H9 (cell line): Measurements from ENCODE around the gene ALDH1L1. TPM values are rescaled to one million over a fixed set of nuclear protein-coding genes. Genes with fewer than 3 reads are reported as not detected.

Source experiments
- DNase-seq: peaks from one replicate; pipeline ENCODE4 v3.0.0-alpha.2; 2017
- H2AFZ ChIP-seq: one replicate; pipeline ENCODE4 v1.6.1; 2013; ENCODE audit warnings: mild to moderate bottlenecking, low read length, control low read depth, moderate library complexity
- H2AK5ac ChIP-seq: 2 replicates; pipeline ENCODE4 v1.6.1; 2013; ENCODE audit warnings: low read length, control low read depth, mixed read lengths; ENCODE audit not compliant: insufficient read length
- H2BK120ac ChIP-seq: one replicate; pipeline ENCODE4 v1.6.1; 2013; ENCODE audit warnings: low read depth, mild to moderate bottlenecking, low read length, control low read depth, inconsistent platforms; ENCODE audit not compliant: poor library complexity, severe bottlenecking
- H2BK12ac ChIP-seq: 2 replicates; pipeline ENCODE4 v1.6.1; 2013; ENCODE audit warnings: low read length, control low read depth, mixed read lengths, low read depth; ENCODE audit not compliant: insufficient read length
- H2BK15ac ChIP-seq: 2 replicates; pipeline ENCODE4 v1.6.1; 2013; ENCODE audit warnings: low read depth, low read length, control low read depth
- H2BK20ac ChIP-seq: one replicate; pipeline ENCODE4 v1.6.1; 2013; ENCODE audit warnings: low read depth, mild to moderate bottlenecking, low read length, control low read depth, inconsistent platforms; ENCODE audit not compliant: poor library complexity, severe bottlenecking
- H2BK5ac ChIP-seq: 2 replicates; pipeline ENCODE4 v1.6.1; 2013; ENCODE audit warnings: low read length, control low read depth, mixed read lengths; ENCODE audit not compliant: insufficient read length
- H3K14ac ChIP-seq: 2 replicates; pipeline ENCODE4 v1.6.1; 2013; ENCODE audit warnings: low read length, control low read depth; ENCODE audit not compliant: insufficient read depth
- H3K18ac ChIP-seq: 2 replicates; pipeline ENCODE4 v1.6.1; 2013; ENCODE audit warnings: low read depth, mild to moderate bottlenecking, mixed read lengths, low read length, control low read depth; ENCODE audit not compliant: insufficient read length
- H3K23ac ChIP-seq: 2 replicates; pipeline ENCODE4 v1.6.1; 2013; ENCODE audit warnings: low read length, control low read depth, mixed read lengths, low read depth; ENCODE audit not compliant: insufficient read length
- H3K23me2 ChIP-seq: 2 replicates; pipeline ENCODE4 v1.6.1; 2013; ENCODE audit warnings: low read depth, mild to moderate bottlenecking, mixed read lengths, low read length, control low read depth; ENCODE audit not compliant: insufficient read length, poor library complexity, severe bottlenecking
- H3K27ac ChIP-seq: 2 replicates; pipeline ENCODE4 v1.5.1; 2013; ENCODE audit warnings: low read length, control low read depth, mixed read lengths, low read depth; ENCODE audit not compliant: insufficient read length
- H3K27me3 ChIP-seq: 2 replicates; pipeline ENCODE4 v1.6.1; 2013; ENCODE audit warnings: low read length, control low read depth, inconsistent platforms; ENCODE audit not compliant: insufficient read depth
- H3K4ac ChIP-seq: 2 replicates; pipeline ENCODE4 v1.6.1; 2013; ENCODE audit warnings: low read depth, mild to moderate bottlenecking, control low read depth, inconsistent platforms, low read length, moderate library complexity
- H3K4me1 ChIP-seq: 2 replicates; pipeline ENCODE4 v1.6.1; 2013; ENCODE audit warnings: low read length, control low read depth, inconsistent platforms; ENCODE audit not compliant: insufficient read depth
- H3K4me2 ChIP-seq: 2 replicates; pipeline ENCODE4 v1.6.1; 2013; ENCODE audit warnings: low read length, control low read depth, mixed read lengths; ENCODE audit not compliant: insufficient read length, insufficient read depth
- H3K56ac ChIP-seq: 2 replicates; pipeline ENCODE4 v1.6.1; 2013; ENCODE audit warnings: low read depth, mild to moderate bottlenecking, mixed read lengths, low read length, control low read depth; ENCODE audit not compliant: insufficient read length
- H3K79me1 ChIP-seq: 2 replicates; pipeline ENCODE4 v1.6.1; 2013; ENCODE audit warnings: low read depth, mild to moderate bottlenecking, moderate library complexity, low read length, control low read depth, inconsistent platforms; ENCODE audit not compliant: insufficient read depth, poor library complexity, severe bottlenecking
- H3K79me2 ChIP-seq: 2 replicates; pipeline ENCODE4 v1.6.1; 2013; ENCODE audit warnings: low read length, control low read depth, inconsistent platforms; ENCODE audit not compliant: insufficient read depth
- H3K9ac ChIP-seq: 2 replicates; pipeline ENCODE4 v1.6.1; 2013; ENCODE audit warnings: low read length, control low read depth, mixed read lengths; ENCODE audit not compliant: insufficient read length; ENCODE audit errors: extremely low read depth
- H3K9me3 ChIP-seq: one replicate; pipeline ENCODE4 v1.6.1; 2013; ENCODE audit warnings: low read depth, low read length, inconsistent platforms; ENCODE audit not compliant: control insufficient read depth
- H3T11ph ChIP-seq: one replicate; pipeline ENCODE4 v1.6.1; 2013; ENCODE audit warnings: mild to moderate bottlenecking, low read length, control low read depth, inconsistent platforms
- H4K20me1 ChIP-seq: one replicate; pipeline ENCODE4 v1.6.1; 2013; ENCODE audit not compliant: control insufficient read depth, insufficient read length, insufficient read depth
- H4K5ac ChIP-seq: 2 replicates; pipeline ENCODE4 v1.6.1; 2013; ENCODE audit warnings: low read depth, mild to moderate bottlenecking, mixed read lengths, low read length, control low read depth; ENCODE audit not compliant: insufficient read length
- H4K8ac ChIP-seq: replicated peaks from 2 replicates; pipeline ENCODE4 v1.6.1; 2013; ENCODE audit warnings: low read length, control low read depth, mixed read lengths, low read depth; ENCODE audit not compliant: insufficient read length
- H4K91ac ChIP-seq: 2 replicates; pipeline ENCODE4 v1.6.1; 2013; ENCODE audit warnings: low read depth, mild to moderate bottlenecking, moderate library complexity, mixed read lengths, low read length, control low read depth; ENCODE audit not compliant: insufficient read length
- H3K27ac Mint-ChIP-seq, 3 experiments: 2 replicates in 2 of 3; 3 replicates in 1 of 3; pipeline ENCODE4 v1.8.0; 2020 to 2021; ENCODE audit warnings: mixed read lengths in 3 of 3, mild to moderate bottlenecking in 1 of 3, moderate library complexity in 1 of 3
- H3K27me3 Mint-ChIP-seq: 2 replicates; pipeline ENCODE4 v1.8.0; 2021; ENCODE audit warnings: low read depth, mild to moderate bottlenecking, moderate library complexity, mixed read lengths
- H3K36me3 Mint-ChIP-seq, 3 experiments: 2 replicates in 2 of 3; 3 replicates in 1 of 3; pipeline ENCODE4 v1.8.0; 2020 to 2021; ENCODE audit warnings: low read depth in 3 of 3, mixed read lengths in 3 of 3; ENCODE audit not compliant: insufficient read depth in 1 of 3
- H3K4me1 Mint-ChIP-seq, 2 experiments: 2 replicates each; pipeline ENCODE4 v1.8.0; 2020; ENCODE audit warnings: mixed read lengths in 2 of 2
- H3K4me3 Mint-ChIP-seq, 2 experiments: 2 replicates in 1 of 2; 3 replicates in 1 of 2; pipeline ENCODE4 v1.8.0; 2020 to 2021; ENCODE audit warnings: mild to moderate bottlenecking in 2 of 2, mixed read lengths in 2 of 2, moderate library complexity in 1 of 2
- H3K9me3 Mint-ChIP-seq, 2 experiments: 2 replicates in 1 of 2; 3 replicates in 1 of 2; pipeline ENCODE4 v1.8.0; 2020; ENCODE audit warnings: mild to moderate bottlenecking in 2 of 2, mixed read lengths in 2 of 2, moderate library complexity in 1 of 2
- WGBS: extraction: QIAGEN DNeasy Blood & Tissue Kit; methylation state at CpG from one replicate; pipeline ENCODE4 v1.1.7; 2013; ENCODE audit warnings: missing lambda C conversion rate, low lambda C conversion rate, mixed read lengths; ENCODE audit not compliant: insufficient read length; ENCODE audit errors: extremely low coverage; 5-methylcytosine and 5-hydroxymethylcytosine counted together
- total RNA-seq: library from RNA; stranded (reverse); gene quantifications from 2 replicates; pipeline ENCODE4 v1.2.1, GENCODE V29; 2021
- TF ChIP-seq, protein P1 (sequence below): fragments of 200-600 bp; sonication (generic); conservative IDR thresholded peaks from 3 replicates; pipeline ENCODE4 v1.8.0; 2021; ENCODE audit warnings: antibody characterized with exemption, mild to moderate bottlenecking

ALDH1L1 gene
- total RNA-seq, 1 experiment from 2014 or later = 0.90 TPM

DNA sequence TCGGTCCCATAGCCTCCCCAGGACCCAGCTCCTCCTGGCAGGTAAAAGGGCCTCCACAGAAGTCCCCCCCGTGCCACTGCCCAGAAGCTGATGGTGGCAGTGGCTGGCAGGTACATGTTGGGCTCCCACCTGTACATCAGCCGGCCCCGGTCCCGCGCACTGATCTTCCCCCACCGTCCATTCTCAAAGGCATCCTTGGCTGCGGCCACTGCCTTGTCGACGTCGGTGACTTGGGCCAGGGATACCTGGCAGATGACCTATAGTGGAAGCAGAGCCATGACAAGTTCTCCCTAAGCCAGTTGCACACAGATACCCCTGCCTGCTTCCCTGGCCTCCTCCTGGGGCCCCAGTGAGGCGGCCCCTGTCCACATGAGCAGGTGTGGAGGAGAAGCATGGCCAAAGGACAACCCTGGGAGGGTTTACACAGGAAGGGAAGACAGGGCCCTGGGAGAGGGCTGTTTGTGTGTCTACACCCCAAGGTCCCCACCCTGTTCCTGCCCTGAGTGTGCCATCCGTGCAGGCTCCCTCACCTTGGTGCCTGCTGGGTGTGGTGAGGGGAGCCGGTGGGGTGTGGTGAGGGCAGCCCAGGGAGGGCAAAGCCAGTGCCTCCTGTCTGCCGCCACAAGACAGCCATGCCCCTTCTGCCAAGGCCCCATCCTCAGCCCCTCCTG, 44.8 kb downstream of the ALDH1L1 start:
- Histone ChIP-seq H3K4me2 (no peak overlapping the region), H2BK20ac (no peak overlapping the region), H2BK12ac (no peak overlapping the region), H3K79me2 (no peaks in the 10 kb centered on the region), H3K27ac (no peak overlapping the region), H2AK5ac (no peak overlapping the region), H3K18ac (no peak overlapping the region), H3K4ac (no peak overlapping the region), H2BK15ac (no peak overlapping the region), H3K23ac (no peak overlapping the region), H3K23me2 (no peaks in the 10 kb centered on the region), H2BK5ac (no peak overlapping the region), H3K9me3 (no peaks in the 10 kb centered on the region), H4K5ac (no peak overlapping the region), H4K8ac (no peak overlapping the region), H3K4me1 (peaks cover 3% of the 10 kb centered on the region; the same call in 1 of the 2 replicates), H3K9ac (no peak overlapping the region), H3K14ac (no peak overlapping the region), H3K79me1 (no peaks in the 10 kb centered on the region), H4K91ac (no peak overlapping the region), H3K27me3 (no peaks in the 10 kb centered on the region), H3K56ac (no peak overlapping the region), H2BK120ac (no peak overlapping the region), H2AFZ (no peak overlapping the region), H3T11ph (no peak overlapping the region), H4K20me1 (peaks cover 2% of the 10 kb centered on the region)
- Mint-ChIP-seq H3K36me3 (no peaks in the 10 kb centered on the region), H3K4me1 (peaks cover 17% of the 10 kb centered on the region in 2 experiments), H3K4me3 (peak overlapping the region in 1 of 2 experiments; percentile 16; a peak in 1 of 5 replicates), H3K27ac (no peak overlapping the region), H3K27me3 (peaks cover 32% of the 10 kb centered on the region), H3K9me3 (peaks cover 0 to 4% of the 10 kb centered on the region in 2 experiments; a peak in 2 of 5 replicates)
- WGBS = no CpG with 5 or more reads among the region's 15 CpGs
- TF ChIP-seq, protein P1, sequence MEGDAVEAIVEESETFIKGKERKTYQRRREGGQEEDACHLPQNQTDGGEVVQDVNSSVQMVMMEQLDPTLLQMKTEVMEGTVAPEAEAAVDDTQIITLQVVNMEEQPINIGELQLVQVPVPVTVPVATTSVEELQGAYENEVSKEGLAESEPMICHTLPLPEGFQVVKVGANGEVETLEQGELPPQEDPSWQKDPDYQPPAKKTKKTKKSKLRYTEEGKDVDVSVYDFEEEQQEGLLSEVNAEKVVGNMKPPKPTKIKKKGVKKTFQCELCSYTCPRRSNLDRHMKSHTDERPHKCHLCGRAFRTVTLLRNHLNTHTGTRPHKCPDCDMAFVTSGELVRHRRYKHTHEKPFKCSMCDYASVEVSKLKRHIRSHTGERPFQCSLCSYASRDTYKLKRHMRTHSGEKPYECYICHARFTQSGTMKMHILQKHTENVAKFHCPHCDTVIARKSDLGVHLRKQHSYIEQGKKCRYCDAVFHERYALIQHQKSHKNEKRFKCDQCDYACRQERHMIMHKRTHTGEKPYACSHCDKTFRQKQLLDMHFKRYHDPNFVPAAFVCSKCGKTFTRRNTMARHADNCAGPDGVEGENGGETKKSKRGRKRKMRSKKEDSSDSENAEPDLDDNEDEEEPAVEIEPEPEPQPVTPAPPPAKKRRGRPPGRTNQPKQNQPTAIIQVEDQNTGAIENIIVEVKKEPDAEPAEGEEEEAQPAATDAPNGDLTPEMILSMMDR = no peak
- peak; percentile 20 for DNase-seq
